Measurements from ENCODE around the gene CACNA1D. TPM values are rescaled to one million over a fixed set of nuclear protein-coding genes. Genes with fewer than 3 reads are reported as not detected.
"Not testable (repeated sequence)": the region's sequence is repeated elsewhere in the genome, so short reads cannot be mapped to it uniquely, and the experiment has no call there.

Gene CACNA1D
- polyA plus RNA-seq (ENCODE audit: insufficient read length in 4 of 4), result 10 to 100 TPM in 3 of 4 donors, 1 to 10 TPM in 1; 8.8 to 15.6 (median 13.3) TPM

- no peak for DNase-seq (ENCODE audit: low read depth in 4 of 4, low spot score in 3 of 4)
These were observed at the start of gene CACNA1D for GRCh38 chr3:53493963-53494791. Gene CACNA1D (plus strand): TSS chr3:53494611. CDS start chr3:53495167, 556 bp downstream.

GRCh38 chr3:53457068-53457467 is 37.3 kb upstream of the CACNA1D start:
- DNase-seq (ENCODE audit: low read depth in 4 of 4, low spot score in 3 of 4), result no peak

- no peak for DNase-seq (ENCODE audit: low read depth in 4 of 4, low spot score in 3 of 4)
These were observed 34.1 kb upstream of the CACNA1D start for GRCh38 chr3:53460326-53460725.

- DNase-seq (ENCODE audit: low read depth in 4 of 4, low spot score in 3 of 4), result no peak
These were observed 30.0 kb upstream of the CACNA1D start for GRCh38 chr3:53464424-53464823.

GRCh38 chr3:53469758-53470157 is 24.7 kb upstream of the CACNA1D start:
- not testable (repeated sequence) for DNase-seq (ENCODE audit: low read depth in 4 of 4, low spot score in 3 of 4)

- DNase-seq (ENCODE audit: low read depth in 4 of 4, low spot score in 3 of 4), result no peak
These were observed 21.0 kb upstream of the CACNA1D start for GRCh38 chr3:53473422-53473821.

GRCh38 chr3:53476372-53476771 is 18.0 kb upstream of the CACNA1D start:
- DNase-seq (ENCODE audit: low read depth in 4 of 4, low spot score in 3 of 4), result not testable (repeated sequence)

- not testable (repeated sequence) for DNase-seq (ENCODE audit: low read depth in 4 of 4, low spot score in 3 of 4)
These were observed 16.7 kb upstream of the CACNA1D start for GRCh38 chr3:53477689-53478088.

GRCh38 chr3:53478166-53478830 is 16.1 kb upstream of the CACNA1D start:
- no peak for DNase-seq (ENCODE audit: low read depth in 4 of 4, low spot score in 3 of 4)

- DNase-seq (ENCODE audit: low read depth in 4 of 4, low spot score in 3 of 4), result no peak
These were observed 15.3 kb upstream of the CACNA1D start for GRCh38 chr3:53478921-53479664.

GRCh38 chr3:53482227-53482626 is 12.2 kb upstream of the CACNA1D start:
- no peak for DNase-seq (ENCODE audit: low read depth in 4 of 4, low spot score in 3 of 4)

GRCh38 chr3:53483821-53484220 is 10.6 kb upstream of the CACNA1D start:
- DNase-seq (ENCODE audit: low read depth in 4 of 4, low spot score in 3 of 4), result no peak

- no peak for DNase-seq (ENCODE audit: low read depth in 4 of 4, low spot score in 3 of 4)
These were observed 9.4 kb upstream of the CACNA1D start for GRCh38 chr3:53484984-53485383.

GRCh38 chr3:53485675-53486403 is 8.6 kb upstream of the CACNA1D start:
- DNase-seq (ENCODE audit: low read depth in 4 of 4, low spot score in 3 of 4), result no peak

- DNase-seq (ENCODE audit: low read depth in 4 of 4, low spot score in 3 of 4), result no peak
These were observed 7.3 kb upstream of the CACNA1D start for GRCh38 chr3:53486961-53487654.

GRCh38 chr3:53489386-53489785 is 5.0 kb upstream of the CACNA1D start:
- DNase-seq (ENCODE audit: low read depth in 4 of 4, low spot score in 3 of 4), result no peak

GRCh38 chr3:53489787-53490458 is 4.5 kb upstream of the CACNA1D start:
- DNase-seq (ENCODE audit: low read depth in 4 of 4, low spot score in 3 of 4), result no peak

GRCh38 chr3:53490459-53490968 is 3.9 kb upstream of the CACNA1D start:
- no peak for DNase-seq (ENCODE audit: low read depth in 4 of 4, low spot score in 3 of 4)

- DNase-seq (ENCODE audit: low read depth in 4 of 4, low spot score in 3 of 4), result no peak
These were observed 3.1 kb upstream of the CACNA1D start for GRCh38 chr3:53491276-53491675.
